Activated CD4-positive, CD25-positive, alpha-beta regulatory T cell treated with anti-CD3 and anti-CD28 coated beads, Interleukin-2, amount 50 U/mL, for 16 hours (primary cell): ENCODE data around the gene MIPEP.
"Not testable (repeated sequence)": the region's sequence is repeated elsewhere in the genome, so short reads cannot be mapped to it uniquely, and the experiment has no call there.

Source experiments
- DNase-seq: peaks from one replicate; pipeline ENCODE4 v3.0.0-alpha.2; 2020; ENCODE audit warnings: low read depth, low spot score

The MIPEP gene

GRCh38 chr13:23888658-23889614, at the start of gene MIPEP:
Gene MIPEP (minus strand): TSS chr13:23889400. CDS start chr13:23889320, 80 bp downstream.
- DNase-seq: peak; percentile 78

- DNase-seq: no peak
Observed at GRCh38 chr13:23934520-23934919, 45.3 kb upstream of the MIPEP start.

- no peak for DNase-seq
Observed at GRCh38 chr13:23928985-23929384, 39.8 kb upstream of the MIPEP start.

GRCh38 chr13:23923031-23923430, 33.8 kb upstream of the MIPEP start:
- no peak for DNase-seq

GRCh38 chr13:23922005-23922932, 33.1 kb upstream of the MIPEP start:
- no peak for DNase-seq

GRCh38 chr13:23921451-23921888, 32.3 kb upstream of the MIPEP start:
- DNase-seq: no peak

GRCh38 chr13:23919006-23919405, 29.8 kb upstream of the MIPEP start:
- DNase-seq: no peak

GRCh38 chr13:23918208-23918607, 29.0 kb upstream of the MIPEP start:
- DNase-seq: no peak

GRCh38 chr13:23915308-23915707, 26.1 kb upstream of the MIPEP start:
- no peak for DNase-seq

GRCh38 chr13:23912469-23912868, 23.3 kb upstream of the MIPEP start:
- DNase-seq: no peak

- no peak for DNase-seq
Observed at GRCh38 chr13:23909606-23910005, 20.4 kb upstream of the MIPEP start.

- no peak for DNase-seq
Observed at GRCh38 chr13:23905766-23906165, 16.6 kb upstream of the MIPEP start.

- no peak for DNase-seq
Observed at GRCh38 chr13:23903906-23904280, 14.7 kb upstream of the MIPEP start.

GRCh38 chr13:23902975-23903905, 14.0 kb upstream of the MIPEP start:
- no peak for DNase-seq

- DNase-seq: no peak
Observed at GRCh38 chr13:23901365-23901764, 12.2 kb upstream of the MIPEP start.

- no peak for DNase-seq
Observed at GRCh38 chr13:23899555-23899954, 10.4 kb upstream of the MIPEP start.

GRCh38 chr13:23898101-23898500, 8.9 kb upstream of the MIPEP start:
- no peak for DNase-seq

- not testable (repeated sequence) for DNase-seq
Observed at GRCh38 chr13:23897452-23897919, 8.3 kb upstream of the MIPEP start, which contains the start of gene C1QTNF9B. Gene C1QTNF9B (minus strand): TSS chr13:23897502.

- DNase-seq: not testable (repeated sequence)
Observed at GRCh38 chr13:23894746-23895145, 5.5 kb upstream of the MIPEP start.

GRCh38 chr13:23893791-23894190, 4.6 kb upstream of the MIPEP start:
- DNase-seq: not testable (repeated sequence)
